Measurements from ENCODE around the gene ZBTB16. TPM values are rescaled to one million over a fixed set of nuclear protein-coding genes. Genes with fewer than 3 reads are reported as not detected.

The ZBTB16 gene
- total RNA-seq, 2 experiments from 2014 or later: 19.1 to 20.6 TPM

GRCh38 chr11:114275280-114275679 is 215.8 kb downstream of the ZBTB16 start:
- Mint-ChIP-seq H3K4me3 (no peak overlapping the region), H3K27me3 (peaks cover 78% of the 10 kb centered on the region), H3K4me1 (ENCODE audit: low read depth) (no peaks in the 10 kb centered on the region), H3K9me3 (no peaks in the 10 kb centered on the region), H3K27ac (no peak overlapping the region), H3K36me3 (ENCODE audit: low read depth) (no peaks in the 10 kb centered on the region)
- no peaks in the 10 kb centered on the region for H3K36me3 ChIP-seq (ENCODE audit: insufficient read depth, low read length)
- DNase-seq (no peak), ATAC-seq (ENCODE audit: poor library complexity) (no peak)
- no peak overlapping the region for H3K27ac ChIP-seq (ENCODE audit: low read depth in 1 of 2, low read length in 2 of 2)
- ChIA-PET POLR2A (no interaction called here), CTCF (no interaction called here)
- no peak overlapping the region for H3K4me3 ChIP-seq (ENCODE audit: low read length)
- H3K27me3 ChIP-seq (ENCODE audit: control insufficient read depth in 1 of 2, insufficient read depth in 2 of 2, low read length in 2 of 2): peaks cover 24 to 39% of the 10 kb centered on the region in 2 experiments
- TF ChIP-seq CTCF (IDR thresholded peaks at IDR 0.05): no peak
- intact Hi-C loops (cut with DNase I, micrococcal nuclease): no loop called here
- H3K9me3 ChIP-seq (ENCODE audit: control insufficient read depth in 1 of 2, insufficient read depth in 1 of 2, low read length in 2 of 2): peaks cover 0 to 3% of the 10 kb centered on the region in 2 experiments
- no peaks in the 10 kb centered on the region for H3K4me1 ChIP-seq (ENCODE audit: insufficient read depth, low read length)

- DNase-seq: no peak
- intact Hi-C loops (cut with DNase I, micrococcal nuclease): no loop called here
- H3K27me3 ChIP-seq (ENCODE audit: control insufficient read depth in 1 of 2, insufficient read depth in 2 of 2, low read length in 2 of 2): peaks cover 18 to 31% of the 10 kb centered on the region in 2 experiments
- no peak overlapping the region for H3K27ac Mint-ChIP-seq
- H3K9me3 ChIP-seq (ENCODE audit: control insufficient read depth in 1 of 2, insufficient read depth in 1 of 2, low read length in 2 of 2): peaks cover 0 to 3% of the 10 kb centered on the region in 2 experiments
- no peaks in the 10 kb centered on the region for H3K4me1 ChIP-seq (ENCODE audit: insufficient read depth, low read length)
- no peak for ATAC-seq (ENCODE audit: poor library complexity)
- no peaks in the 10 kb centered on the region for H3K36me3 ChIP-seq (ENCODE audit: insufficient read depth, low read length)
- no peak overlapping the region for H3K27ac ChIP-seq (ENCODE audit: low read depth in 1 of 2, low read length in 2 of 2)
- H3K27me3 Mint-ChIP-seq: peaks cover 74% of the 10 kb centered on the region
- no peaks in the 10 kb centered on the region for H3K4me1 Mint-ChIP-seq (ENCODE audit: low read depth)
- no peak overlapping the region for H3K4me3 ChIP-seq (ENCODE audit: low read length)
- TF ChIP-seq CTCF (IDR thresholded peaks at IDR 0.05): no peak
- POLR2A ChIA-PET: no interaction called here
- CTCF ChIA-PET: no interaction called here
- no peak overlapping the region for H3K4me3 Mint-ChIP-seq
- H3K36me3 Mint-ChIP-seq (ENCODE audit: low read depth): no peaks in the 10 kb centered on the region
- no peaks in the 10 kb centered on the region for H3K9me3 Mint-ChIP-seq
Measured at GRCh38 chr11:114276077-114276476, 216.6 kb downstream of the ZBTB16 start.

DNA sequence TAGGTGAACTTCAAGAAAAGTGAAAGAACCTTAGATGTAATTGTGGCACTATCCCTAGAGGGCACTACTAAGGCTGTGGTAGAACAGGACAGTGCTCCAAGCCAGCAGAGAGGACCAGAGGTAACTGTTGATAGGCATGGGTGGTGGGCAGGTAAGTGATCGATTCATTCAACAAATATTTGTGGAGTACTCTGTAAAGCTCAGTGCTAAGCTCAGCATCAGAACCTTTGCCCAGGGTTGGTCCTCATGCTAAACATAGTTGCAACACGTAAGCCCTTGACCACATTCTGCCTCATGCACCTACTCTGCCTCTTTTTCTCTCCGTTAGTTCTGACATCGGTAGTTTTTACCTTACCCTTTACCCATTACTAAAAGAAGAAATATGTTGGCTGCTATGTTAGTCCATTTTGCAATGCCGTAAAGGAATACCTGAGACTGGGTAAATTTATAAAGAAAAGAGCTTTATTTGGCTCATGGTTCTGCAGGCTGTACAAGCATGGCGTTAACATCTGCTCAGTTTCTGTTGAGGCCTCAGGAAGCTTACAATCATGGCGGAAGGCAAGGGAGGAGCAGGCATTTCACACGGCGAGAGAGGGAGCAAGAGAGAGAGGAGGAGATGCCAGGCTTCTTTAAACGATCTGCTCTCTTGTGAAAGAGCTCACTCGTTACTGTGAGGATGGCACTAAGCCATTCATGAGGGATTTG is 218.3 kb downstream of the ZBTB16 start:
- intact Hi-C loops (cut with DNase I, micrococcal nuclease): no loop called here
- Mint-ChIP-seq H3K27ac (no peak overlapping the region), H3K4me1 (ENCODE audit: low read depth) (no peaks in the 10 kb centered on the region), H3K9me3 (no peaks in the 10 kb centered on the region), H3K27me3 (peaks cover 60% of the 10 kb centered on the region), H3K4me3 (no peak overlapping the region), H3K36me3 (ENCODE audit: low read depth) (no peaks in the 10 kb centered on the region)
- ChIA-PET POLR2A (no interaction called here), CTCF (no interaction called here)
- Histone ChIP-seq H3K9me3 (ENCODE audit: control insufficient read depth in 1 of 2, insufficient read depth in 1 of 2, low read length in 2 of 2) (peaks cover 0 to 3% of the 10 kb centered on the region in 2 experiments), H3K27me3 (ENCODE audit: control insufficient read depth in 1 of 2, insufficient read depth in 2 of 2, low read length in 2 of 2) (peaks cover 17 to 18% of the 10 kb centered on the region in 2 experiments), H3K4me1 (ENCODE audit: insufficient read depth, low read length) (no peaks in the 10 kb centered on the region), H3K4me3 (ENCODE audit: low read length) (no peak overlapping the region), H3K36me3 (ENCODE audit: insufficient read depth, low read length) (no peaks in the 10 kb centered on the region), H3K27ac (ENCODE audit: low read depth in 1 of 2, low read length in 2 of 2) (no peak overlapping the region)
- DNase-seq: no peak
- no peak for ATAC-seq (ENCODE audit: poor library complexity)
- TF ChIP-seq CTCF (IDR thresholded peaks at IDR 0.05): no peak
